Panc1 (cell line): ENCODE measurements around the gene CAMK2B.

Experiments used
- POLR2AphosphoS5 ChIP-seq: IDR thresholded peaks from 2 replicates; pipeline ENCODE4 v1.6.1; 2012; ENCODE audit warnings: mild to moderate bottlenecking, low read depth, low read length, moderate library complexity
- TF ChIP-seq, protein P1 (sequence below): fragments of 450-650 bp; IDR thresholded peaks from 2 replicates; pipeline ENCODE4 v1.5.1; 2017; ENCODE audit warnings: mild to moderate bottlenecking

DNA sequence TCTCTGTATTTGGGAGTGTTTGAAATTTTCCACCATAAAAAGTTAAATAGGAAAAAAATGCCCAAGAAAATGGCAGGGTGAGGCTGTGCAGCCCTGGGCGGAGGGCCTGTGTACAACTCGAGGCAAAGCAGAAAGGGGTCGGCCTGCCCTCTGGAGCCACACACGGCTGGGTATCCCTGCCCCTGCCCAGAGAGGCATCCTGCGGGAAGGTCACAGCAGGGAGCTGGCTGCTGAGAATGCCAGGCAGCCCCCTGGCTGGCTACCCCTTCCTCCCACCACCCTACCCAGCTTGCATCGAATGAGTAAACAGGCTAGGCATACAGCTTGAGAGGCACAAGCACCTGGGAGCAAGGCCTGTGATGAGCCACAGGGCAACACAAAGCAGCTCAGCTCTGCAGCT is 46.1 kb downstream of the CAMK2B start:
- TF ChIP-seq, protein P1, sequence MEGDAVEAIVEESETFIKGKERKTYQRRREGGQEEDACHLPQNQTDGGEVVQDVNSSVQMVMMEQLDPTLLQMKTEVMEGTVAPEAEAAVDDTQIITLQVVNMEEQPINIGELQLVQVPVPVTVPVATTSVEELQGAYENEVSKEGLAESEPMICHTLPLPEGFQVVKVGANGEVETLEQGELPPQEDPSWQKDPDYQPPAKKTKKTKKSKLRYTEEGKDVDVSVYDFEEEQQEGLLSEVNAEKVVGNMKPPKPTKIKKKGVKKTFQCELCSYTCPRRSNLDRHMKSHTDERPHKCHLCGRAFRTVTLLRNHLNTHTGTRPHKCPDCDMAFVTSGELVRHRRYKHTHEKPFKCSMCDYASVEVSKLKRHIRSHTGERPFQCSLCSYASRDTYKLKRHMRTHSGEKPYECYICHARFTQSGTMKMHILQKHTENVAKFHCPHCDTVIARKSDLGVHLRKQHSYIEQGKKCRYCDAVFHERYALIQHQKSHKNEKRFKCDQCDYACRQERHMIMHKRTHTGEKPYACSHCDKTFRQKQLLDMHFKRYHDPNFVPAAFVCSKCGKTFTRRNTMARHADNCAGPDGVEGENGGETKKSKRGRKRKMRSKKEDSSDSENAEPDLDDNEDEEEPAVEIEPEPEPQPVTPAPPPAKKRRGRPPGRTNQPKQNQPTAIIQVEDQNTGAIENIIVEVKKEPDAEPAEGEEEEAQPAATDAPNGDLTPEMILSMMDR: no peak
- no peak for TF ChIP-seq POLR2AphosphoS5
